Measurements from ENCODE around the gene LYST.

- TF ChIP-seq EZH2phosphoT487 (IDR thresholded peaks at IDR 0.05; ENCODE audit: low read depth, severe bottlenecking, unreplicated experiment) (no peak), EZH2 (IDR thresholded peaks at IDR 0.05; ENCODE audit: borderline replicate concordance) (no peak)
- TF ChIP-seq, protein P1, sequence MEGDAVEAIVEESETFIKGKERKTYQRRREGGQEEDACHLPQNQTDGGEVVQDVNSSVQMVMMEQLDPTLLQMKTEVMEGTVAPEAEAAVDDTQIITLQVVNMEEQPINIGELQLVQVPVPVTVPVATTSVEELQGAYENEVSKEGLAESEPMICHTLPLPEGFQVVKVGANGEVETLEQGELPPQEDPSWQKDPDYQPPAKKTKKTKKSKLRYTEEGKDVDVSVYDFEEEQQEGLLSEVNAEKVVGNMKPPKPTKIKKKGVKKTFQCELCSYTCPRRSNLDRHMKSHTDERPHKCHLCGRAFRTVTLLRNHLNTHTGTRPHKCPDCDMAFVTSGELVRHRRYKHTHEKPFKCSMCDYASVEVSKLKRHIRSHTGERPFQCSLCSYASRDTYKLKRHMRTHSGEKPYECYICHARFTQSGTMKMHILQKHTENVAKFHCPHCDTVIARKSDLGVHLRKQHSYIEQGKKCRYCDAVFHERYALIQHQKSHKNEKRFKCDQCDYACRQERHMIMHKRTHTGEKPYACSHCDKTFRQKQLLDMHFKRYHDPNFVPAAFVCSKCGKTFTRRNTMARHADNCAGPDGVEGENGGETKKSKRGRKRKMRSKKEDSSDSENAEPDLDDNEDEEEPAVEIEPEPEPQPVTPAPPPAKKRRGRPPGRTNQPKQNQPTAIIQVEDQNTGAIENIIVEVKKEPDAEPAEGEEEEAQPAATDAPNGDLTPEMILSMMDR (IDR thresholded peaks at IDR 0.05; ENCODE audit: poor library complexity), result no peak
Observed at GRCh38 chr1:235628316-235629005, 238.2 kb downstream of the LYST start.

All from hepatocyte (in vitro differentiated cells).